GM23248 (cell line): ENCODE data around the gene C18orf63.

Experiments used
- EZH2 ChIP-seq: fragments of 200-600 bp; sonication (generic); IDR thresholded peaks from 2 replicates; pipeline ENCODE4 v1.6.1; 2018; ENCODE audit warnings: antibody characterized with exemption, mild to moderate bottlenecking; ENCODE audit not compliant: insufficient read depth, poor library complexity, severe bottlenecking
- EZH2phosphoT487 ChIP-seq: fragments of 200-600 bp; sonication (generic); IDR thresholded peaks from 2 replicates; pipeline ENCODE4 v1.6.1; 2018; ENCODE audit warnings: antibody characterized with exemption, moderate library complexity, mild to moderate bottlenecking, low read depth; ENCODE audit not compliant: insufficient read depth

DNA sequence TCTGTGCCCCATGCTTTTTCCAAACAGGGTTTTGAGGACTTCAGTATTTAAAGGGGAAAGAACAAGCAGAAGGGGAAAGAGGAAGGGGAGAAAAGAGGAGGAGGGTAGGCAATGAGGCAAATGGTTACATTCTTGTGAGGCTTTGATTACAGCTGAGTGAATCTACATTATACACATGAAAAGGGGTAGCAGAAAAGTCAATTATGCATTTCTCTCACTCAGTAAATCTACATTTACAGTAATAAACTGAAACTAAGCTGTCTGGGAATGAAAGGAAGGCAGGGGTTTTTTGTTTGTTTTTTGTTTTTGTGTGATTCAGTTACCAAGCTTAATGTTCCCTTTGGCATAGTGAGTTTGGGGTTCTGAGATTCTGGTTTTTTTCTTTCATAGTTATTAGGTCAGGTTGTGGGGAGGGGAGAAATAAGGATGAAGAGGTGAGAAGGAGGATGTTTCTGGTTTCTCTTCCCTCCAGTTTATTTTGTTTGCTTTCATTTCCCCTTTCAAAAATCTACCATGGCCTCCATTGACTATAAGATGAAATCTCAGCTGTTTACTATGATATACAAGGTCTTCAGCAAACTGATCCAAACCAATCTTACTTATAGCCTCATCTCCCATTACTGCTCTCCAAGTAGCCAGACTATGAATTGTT lies 18.7 kb downstream of the C18orf63 start:
- TF ChIP-seq EZH2phosphoT487 (no peak), EZH2 (no peak)
